Esophagus squamous epithelium (tissue), 4 donors: Measurements from ENCODE around the gene UNC5C.

Source experiments
- CTCF ChIP-seq, 6 experiments: fragments of 450-650 bp in 4 of 6; fragments of 200-600 bp in 2 of 6; sonication (generic) in 2 of 6; IDR thresholded peaks; one replicate each; pipeline ENCODE4 v1.5.1; 2016 to 2019; ENCODE audit warnings: antibody characterized with exemption in 6 of 6, mild to moderate bottlenecking in 4 of 6, moderate library complexity in 4 of 6
- POLR2A ChIP-seq, 4 donors: fragments of 450-650 bp; IDR thresholded peaks; one replicate each; pipeline ENCODE4 v1.6.1; 2017; ENCODE audit warnings: antibody characterized with exemption in 4 of 4, mild to moderate bottlenecking in 4 of 4, moderate library complexity in 3 of 4

GRCh38 chr4:95556207-95556859 lies 7.6 kb upstream of the UNC5C start:
- TF ChIP-seq CTCF (IDR thresholded peaks at IDR 0.05) (no peak), POLR2A (IDR thresholded peaks at IDR 0.05) (no peak)
